SK-N-SH treated with all-trans-retinoic acid at 6 μM for 48 hours (cell line): ENCODE data around the gene ANKRD18A.

ENCODE experiments used
- ATAC-seq: fragments of 200-7000 bp; cut with Tn5 transposase; 3 replicates; pipeline ENCODE4 v1.9.1; 2020; ENCODE audit warnings: mild to moderate bottlenecking, moderate library complexity
- ARNTL ChIP-seq: fragments of 450-650 bp; formaldehyde crosslinking; IDR thresholded peaks from 2 replicates; pipeline ENCODE4 v1.5.0; 2020; ENCODE audit warnings: low read depth, mild to moderate bottlenecking, moderate library complexity, borderline replicate concordance
- CSDC2 ChIP-seq: fragments of 250-450 bp; sonication (Bioruptor Pico); IDR thresholded peaks from 2 replicates; pipeline ENCODE4 v1.5.0; 2020; ENCODE audit warnings: mild to moderate bottlenecking, moderate library complexity
- ESRRG ChIP-seq: fragments of 250-450 bp; sonication (Bioruptor Pico); IDR thresholded peaks from 2 replicates; pipeline ENCODE4 v1.6.1; 2021; ENCODE audit warnings: mild to moderate bottlenecking
- GLIS3 ChIP-seq: fragments of 250-450 bp; sonication (Bioruptor Pico); IDR thresholded peaks from 2 replicates; pipeline ENCODE4 v1.5.0; 2020; ENCODE audit warnings: mild to moderate bottlenecking, moderate library complexity
- ISL1 ChIP-seq: fragments of 250-450 bp; sonication (Bioruptor Pico); IDR thresholded peaks from 2 replicates; pipeline ENCODE4 v2.1.2; 2022; ENCODE audit warnings: mild to moderate bottlenecking, moderate library complexity
- OSR1 ChIP-seq: fragments of 250-450 bp; sonication (Bioruptor Pico); IDR thresholded peaks from 2 replicates; pipeline ENCODE4 v1.8.0; 2022; ENCODE audit warnings: moderate library complexity, mild to moderate bottlenecking, inconsistent platforms
- RARB ChIP-seq: fragments of 250-450 bp; sonication (Bioruptor Pico); IDR thresholded peaks from 2 replicates; pipeline ENCODE4 v1.8.0; 2021; ENCODE audit warnings: mild to moderate bottlenecking, moderate library complexity
- SNAI2 ChIP-seq: fragments of 250-450 bp; sonication (Bioruptor Pico); IDR thresholded peaks from 2 replicates; pipeline ENCODE4 v1.5.0; 2020; ENCODE audit warnings: mild to moderate bottlenecking, moderate library complexity
- TCF4 ChIP-seq: fragments of 250-450 bp; sonication (Bioruptor Pico); IDR thresholded peaks from 2 replicates; pipeline ENCODE4 v1.8.0; 2021; ENCODE audit warnings: mild to moderate bottlenecking, moderate library complexity, borderline replicate concordance
- TOX ChIP-seq: fragments of 250-450 bp; sonication (Bioruptor Pico); IDR thresholded peaks from 2 replicates; pipeline ENCODE4 v1.8.0; 2021; ENCODE audit warnings: mild to moderate bottlenecking, moderate library complexity, borderline replicate concordance
- TSHZ2 ChIP-seq: fragments of 250-450 bp; sonication (Bioruptor Pico); IDR thresholded peaks from 2 replicates; pipeline ENCODE4 v1.5.0; 2020; ENCODE audit warnings: mild to moderate bottlenecking, moderate library complexity
- ZC3H10 ChIP-seq: fragments of 250-450 bp; sonication (Bioruptor Pico); IDR thresholded peaks from 2 replicates; pipeline ENCODE4 v1.5.1; 2021; ENCODE audit warnings: mild to moderate bottlenecking, moderate library complexity
- ZFP30 ChIP-seq: fragments of 450-650 bp; formaldehyde crosslinking; IDR thresholded peaks from 2 replicates; pipeline ENCODE4 v1.5.0; 2022; ENCODE audit warnings: mild to moderate bottlenecking, moderate library complexity
- ZNF565 ChIP-seq: fragments of 450-650 bp; formaldehyde crosslinking; conservative IDR thresholded peaks from 2 replicates; pipeline ENCODE4 v1.5.0; 2020; ENCODE audit warnings: low read depth, mild to moderate bottlenecking, moderate library complexity
- TF ChIP-seq, protein P1 (sequence below): fragments of 250-450 bp; sonication (Bioruptor Pico); IDR thresholded peaks from 2 replicates; pipeline ENCODE4 v1.5.1; 2020; ENCODE audit warnings: low read depth, mild to moderate bottlenecking, moderate library complexity
- TF ChIP-seq, protein P2 (sequence below): fragments of 250-450 bp; sonication (Bioruptor Pico); IDR thresholded peaks from 2 replicates; pipeline ENCODE4 v1.8.0; 2020; ENCODE audit warnings: mild to moderate bottlenecking, moderate library complexity, borderline replicate concordance
- TF ChIP-seq, protein P3 (sequence below): fragments of 250-450 bp; sonication (Bioruptor Pico); IDR thresholded peaks from 2 replicates; pipeline ENCODE4 v1.5.1; 2021; ENCODE audit warnings: mild to moderate bottlenecking, moderate library complexity
- TF ChIP-seq, protein P4 (sequence below): fragments of 250-450 bp; sonication (Bioruptor Pico); IDR thresholded peaks from 2 replicates; pipeline ENCODE4 v1.8.0; 2021; ENCODE audit warnings: low read depth, mild to moderate bottlenecking, moderate library complexity, borderline replicate concordance

Gene ANKRD18A

GRCh38 chr9:38662763-38663593 lies 42.6 kb upstream of the ANKRD18A start (continued):
- TF ChIP-seq, protein P1, sequence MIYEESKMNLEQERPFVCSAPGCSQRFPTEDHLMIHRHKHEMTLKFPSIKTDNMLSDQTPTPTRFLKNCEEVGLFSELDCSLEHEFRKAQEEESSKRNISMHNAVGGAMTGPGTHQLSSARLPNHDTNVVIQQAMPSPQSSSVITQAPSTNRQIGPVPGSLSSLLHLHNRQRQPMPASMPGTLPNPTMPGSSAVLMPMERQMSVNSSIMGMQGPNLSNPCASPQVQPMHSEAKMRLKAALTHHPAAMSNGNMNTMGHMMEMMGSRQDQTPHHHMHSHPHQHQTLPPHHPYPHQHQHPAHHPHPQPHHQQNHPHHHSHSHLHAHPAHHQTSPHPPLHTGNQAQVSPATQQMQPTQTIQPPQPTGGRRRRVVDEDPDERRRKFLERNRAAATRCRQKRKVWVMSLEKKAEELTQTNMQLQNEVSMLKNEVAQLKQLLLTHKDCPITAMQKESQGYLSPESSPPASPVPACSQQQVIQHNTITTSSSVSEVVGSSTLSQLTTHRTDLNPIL = no peak

GRCh38 chr9:38659538-38659937 lies 39.1 kb upstream of the ANKRD18A start:
- no peak for TF ChIP-seq ISL1 (CRISPR knock-in tag)
- no peak for TF ChIP-seq RARB (CRISPR knock-in tag)
- no peak for TF ChIP-seq ARNTL (CRISPR knock-in tag)
- no peak for TF ChIP-seq OSR1
- no peak for TF ChIP-seq ESRRG
- no peak for TF ChIP-seq ZC3H10 (CRISPR knock-in tag)
- TF ChIP-seq TCF4 (CRISPR knock-in tag) = no peak
- TF ChIP-seq, protein P2, sequence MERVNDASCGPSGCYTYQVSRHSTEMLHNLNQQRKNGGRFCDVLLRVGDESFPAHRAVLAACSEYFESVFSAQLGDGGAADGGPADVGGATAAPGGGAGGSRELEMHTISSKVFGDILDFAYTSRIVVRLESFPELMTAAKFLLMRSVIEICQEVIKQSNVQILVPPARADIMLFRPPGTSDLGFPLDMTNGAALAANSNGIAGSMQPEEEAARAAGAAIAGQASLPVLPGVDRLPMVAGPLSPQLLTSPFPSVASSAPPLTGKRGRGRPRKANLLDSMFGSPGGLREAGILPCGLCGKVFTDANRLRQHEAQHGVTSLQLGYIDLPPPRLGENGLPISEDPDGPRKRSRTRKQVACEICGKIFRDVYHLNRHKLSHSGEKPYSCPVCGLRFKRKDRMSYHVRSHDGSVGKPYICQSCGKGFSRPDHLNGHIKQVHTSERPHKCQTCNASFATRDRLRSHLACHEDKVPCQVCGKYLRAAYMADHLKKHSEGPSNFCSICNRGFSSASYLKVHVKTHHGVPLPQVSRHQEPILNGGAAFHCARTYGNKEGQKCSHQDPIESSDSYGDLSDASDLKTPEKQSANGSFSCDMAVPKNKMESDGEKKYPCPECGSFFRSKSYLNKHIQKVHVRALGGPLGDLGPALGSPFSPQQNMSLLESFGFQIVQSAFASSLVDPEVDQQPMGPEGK = no peak
- TF ChIP-seq GLIS3 (CRISPR knock-in tag) = no peak
- TF ChIP-seq, all 23 proteins: peak for 0
- no peak for ATAC-seq

DNA sequence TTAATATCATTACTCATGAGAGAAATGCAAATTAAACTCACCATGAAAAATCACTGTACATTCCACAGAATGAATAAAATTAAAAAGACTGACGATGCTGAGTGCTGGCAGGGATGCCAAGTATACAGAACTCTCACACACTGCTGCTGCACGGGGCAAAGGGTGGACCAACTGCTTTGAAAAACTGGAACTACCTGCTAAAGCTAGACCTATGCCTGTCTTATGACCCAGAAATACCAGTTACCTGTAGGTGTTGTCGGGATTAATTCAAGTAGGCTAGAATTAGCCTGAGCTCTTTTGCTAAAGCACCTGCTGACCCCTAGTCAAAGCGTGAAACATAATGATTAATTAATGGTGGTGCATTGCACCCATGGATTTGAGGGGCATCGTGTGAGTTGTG lies 36.5 kb upstream of the ANKRD18A start:
- TF ChIP-seq, protein P3, sequence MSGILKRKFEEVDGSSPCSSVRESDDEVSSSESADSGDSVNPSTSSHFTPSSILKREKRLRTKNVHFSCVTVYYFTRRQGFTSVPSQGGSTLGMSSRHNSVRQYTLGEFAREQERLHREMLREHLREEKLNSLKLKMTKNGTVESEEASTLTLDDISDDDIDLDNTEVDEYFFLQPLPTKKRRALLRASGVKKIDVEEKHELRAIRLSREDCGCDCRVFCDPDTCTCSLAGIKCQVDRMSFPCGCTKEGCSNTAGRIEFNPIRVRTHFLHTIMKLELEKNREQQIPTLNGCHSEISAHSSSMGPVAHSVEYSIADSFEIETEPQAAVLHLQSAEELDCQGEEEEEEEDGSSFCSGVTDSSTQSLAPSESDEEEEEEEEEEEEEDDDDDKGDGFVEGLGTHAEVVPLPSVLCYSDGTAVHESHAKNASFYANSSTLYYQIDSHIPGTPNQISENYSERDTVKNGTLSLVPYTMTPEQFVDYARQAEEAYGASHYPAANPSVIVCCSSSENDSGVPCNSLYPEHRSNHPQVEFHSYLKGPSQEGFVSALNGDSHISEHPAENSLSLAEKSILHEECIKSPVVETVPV (CRISPR knock-in tag) = no peak
- TF ChIP-seq ZNF565 (CRISPR knock-in tag) = no peak
- no peak for TF ChIP-seq RARB (CRISPR knock-in tag)
- no peak for TF ChIP-seq TOX (CRISPR knock-in tag)
- no peak for TF ChIP-seq ESRRG
- TF ChIP-seq, protein P1 = no peak
- TF ChIP-seq CSDC2 (CRISPR knock-in tag) = no peak
- TF ChIP-seq, protein P2 = no peak
- no peak for TF ChIP-seq SNAI2
- no peak for TF ChIP-seq TSHZ2
- TF ChIP-seq ZFP30 (CRISPR knock-in tag) = no peak
- TF ChIP-seq, protein P4, sequence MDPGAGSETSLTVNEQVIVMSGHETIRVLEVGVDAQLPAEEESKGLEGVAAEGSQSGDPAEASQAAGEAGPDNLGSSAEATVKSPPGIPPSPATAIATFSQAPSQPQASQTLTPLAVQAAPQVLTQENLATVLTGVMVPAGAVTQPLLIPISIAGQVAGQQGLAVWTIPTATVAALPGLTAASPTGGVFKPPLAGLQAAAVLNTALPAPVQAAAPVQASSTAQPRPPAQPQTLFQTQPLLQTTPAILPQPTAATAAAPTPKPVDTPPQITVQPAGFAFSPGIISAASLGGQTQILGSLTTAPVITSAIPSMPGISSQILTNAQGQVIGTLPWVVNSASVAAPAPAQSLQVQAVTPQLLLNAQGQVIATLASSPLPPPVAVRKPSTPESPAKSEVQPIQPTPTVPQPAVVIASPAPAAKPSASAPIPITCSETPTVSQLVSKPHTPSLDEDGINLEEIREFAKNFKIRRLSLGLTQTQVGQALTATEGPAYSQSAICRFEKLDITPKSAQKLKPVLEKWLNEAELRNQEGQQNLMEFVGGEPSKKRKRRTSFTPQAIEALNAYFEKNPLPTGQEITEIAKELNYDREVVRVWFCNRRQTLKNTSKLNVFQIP (CRISPR knock-in tag) = no peak
- no peak for TF ChIP-seq ZC3H10 (CRISPR knock-in tag)
- no peak for ATAC-seq
